Kidney epithelial cell (primary cell): ENCODE data around the gene M6PR. TPM values are rescaled to one million over a fixed set of nuclear protein-coding genes. Genes with fewer than 3 reads are reported as not detected.

Experiments
- DNase-seq: peaks from one replicate; pipeline ENCODE4 v3.0.0-alpha.2; 2010; ENCODE audit warnings: low read depth
- H3K27me3 ChIP-seq: 2 replicates; pipeline ENCODE4 v1.6.0; 2011; ENCODE audit warnings: low read length; ENCODE audit not compliant: control insufficient read depth, insufficient read depth
- H3K36me3 ChIP-seq: 2 replicates; pipeline ENCODE4 v1.5.1; 2011; ENCODE audit warnings: low read length; ENCODE audit not compliant: control insufficient read depth, insufficient read depth
- H3K4me3 ChIP-seq: 2 replicates; pipeline ENCODE4 v1.5.1; 2011; ENCODE audit warnings: low read depth, mild to moderate bottlenecking, control low read depth, low read length
- CTCF ChIP-seq: IDR thresholded peaks from 2 replicates; pipeline ENCODE4 v1.5.1; 2011; ENCODE audit warnings: mild to moderate bottlenecking, moderate library complexity, low read length, control low read depth, inconsistent platforms; ENCODE audit not compliant: insufficient read depth, poor library complexity, severe bottlenecking
- total RNA-seq: library from RNA; depleted of rRNA; stranded (reverse); fragments of >200 nt; gene quantifications from 2 replicates; pipeline ENCODE4 v1.2.3, GENCODE V29; 2015

The M6PR gene
- total RNA-seq, 1 donor from 2014 or later = 256 TPM

GRCh38 chr12:8911606-8912268, 37.7 kb downstream of the M6PR start:
- DNase-seq = no peak
- no peaks in the 10 kb centered on the region for H3K36me3 ChIP-seq
- TF ChIP-seq CTCF = no peak
- H3K4me3 ChIP-seq = no peak overlapping the region
- no peaks in the 10 kb centered on the region for H3K27me3 ChIP-seq

GRCh38 chr12:8909752-8910151, 39.7 kb downstream of the M6PR start:
- no peak for TF ChIP-seq CTCF

GRCh38 chr12:8907513-8907912, 41.9 kb downstream of the M6PR start:
- no peaks in the 10 kb centered on the region for H3K27me3 ChIP-seq
- H3K36me3 ChIP-seq = no peaks in the 10 kb centered on the region
- no peak for TF ChIP-seq CTCF

More at GRCh38 chr12:8909752-8910151, 39.7 kb downstream of the M6PR start:
- no peak for DNase-seq
- no peak overlapping the region for H3K4me3 ChIP-seq
- no peaks in the 10 kb centered on the region for H3K36me3 ChIP-seq
- no peaks in the 10 kb centered on the region for H3K27me3 ChIP-seq

GRCh38 chr12:8906266-8907180, 42.9 kb downstream of the M6PR start:
- DNase-seq = no peak
- H3K36me3 ChIP-seq = no peaks in the 10 kb centered on the region
- no peak for TF ChIP-seq CTCF
- H3K27me3 ChIP-seq = no peaks in the 10 kb centered on the region
- no peak overlapping the region for H3K4me3 ChIP-seq

More at GRCh38 chr12:8907513-8907912, 41.9 kb downstream of the M6PR start:
- DNase-seq = no peak
- H3K4me3 ChIP-seq = no peak overlapping the region

GRCh38 chr12:8905546-8905945, 43.9 kb downstream of the M6PR start:
- TF ChIP-seq CTCF = no peak
- no peak for DNase-seq
- no peak overlapping the region for H3K4me3 ChIP-seq
- no peaks in the 10 kb centered on the region for H3K27me3 ChIP-seq
- no peaks in the 10 kb centered on the region for H3K36me3 ChIP-seq

GRCh38 chr12:8904665-8905064, 44.8 kb downstream of the M6PR start:
- no peak for DNase-seq
- Histone ChIP-seq H3K4me3 (no peak overlapping the region), H3K27me3 (no peaks in the 10 kb centered on the region), H3K36me3 (no peaks in the 10 kb centered on the region)
- no peak for TF ChIP-seq CTCF
